Calu3 (cell line): Measurements from ENCODE around the gene CDK5RAP2. TPM values are rescaled to one million over a fixed set of nuclear protein-coding genes. Genes with fewer than 3 reads are reported as not detected.

Experiments
- BruUV-seq: library from RNA; stranded (reverse); fragments of 400-500 nt; replicated peaks from 2 replicates; lab custom pipeline; 2021; lab: Mats Ljungman, UMichigan
- CTCF ChIA-PET: fragments of 300-600 bp; sonication (Branson Sonifier 250); formaldehyde crosslinking; loops from one replicate; lab custom pipeline; 2022; ENCODE audit warnings: antibody characterized with exemption; lab: Charles Lee
- DNase-seq: peaks from one replicate; pipeline ENCODE4 v3.0.0; 2022
- H3K27ac Mint-ChIP-seq: one replicate; pipeline ENCODE4 v1.8.0; 2022; ENCODE audit warnings: mixed read lengths; ENCODE audit not compliant: unreplicated experiment
- H3K27me3 Mint-ChIP-seq: one replicate; pipeline ENCODE4 v1.8.0; 2022; ENCODE audit warnings: mixed read lengths; ENCODE audit not compliant: unreplicated experiment
- H3K36me3 Mint-ChIP-seq: one replicate; pipeline ENCODE4 v1.8.0; 2022; ENCODE audit warnings: mild to moderate bottlenecking, moderate library complexity, mixed read lengths; ENCODE audit not compliant: insufficient read depth, unreplicated experiment
- H3K4me1 Mint-ChIP-seq: one replicate; pipeline ENCODE4 v1.8.0; 2022; ENCODE audit warnings: mild to moderate bottlenecking, low read depth, mixed read lengths; ENCODE audit not compliant: unreplicated experiment
- H3K4me3 Mint-ChIP-seq: one replicate; pipeline ENCODE4 v1.8.0; 2022; ENCODE audit warnings: mild to moderate bottlenecking, low read depth, moderate library complexity, mixed read lengths; ENCODE audit not compliant: unreplicated experiment
- H3K9me3 Mint-ChIP-seq: one replicate; pipeline ENCODE4 v1.8.0; 2022; ENCODE audit warnings: low read depth, mixed read lengths; ENCODE audit not compliant: unreplicated experiment
- intact Hi-C: fragments of 100-400 bp; cut with micrococcal nuclease; formaldehyde crosslinking; loops from one replicate; pipeline ENCODE4 v1.10.0; 2022; ENCODE audit not compliant: unreplicated experiment
- total RNA-seq: library from RNA; stranded (reverse); gene quantifications from 2 replicates; pipeline ENCODE4 v1.2.3, GENCODE V29; 2022
- TF ChIP-seq, protein P1 (sequence below): fragments of 200-600 bp; IDR thresholded peaks from one replicate; pipeline ENCODE4 v1.8.0; 2022; ENCODE audit warnings: antibody characterized with exemption; ENCODE audit not compliant: unreplicated experiment

Gene CDK5RAP2
- total RNA-seq, 1 experiment from 2014 or later = 40.7 TPM

DNA sequence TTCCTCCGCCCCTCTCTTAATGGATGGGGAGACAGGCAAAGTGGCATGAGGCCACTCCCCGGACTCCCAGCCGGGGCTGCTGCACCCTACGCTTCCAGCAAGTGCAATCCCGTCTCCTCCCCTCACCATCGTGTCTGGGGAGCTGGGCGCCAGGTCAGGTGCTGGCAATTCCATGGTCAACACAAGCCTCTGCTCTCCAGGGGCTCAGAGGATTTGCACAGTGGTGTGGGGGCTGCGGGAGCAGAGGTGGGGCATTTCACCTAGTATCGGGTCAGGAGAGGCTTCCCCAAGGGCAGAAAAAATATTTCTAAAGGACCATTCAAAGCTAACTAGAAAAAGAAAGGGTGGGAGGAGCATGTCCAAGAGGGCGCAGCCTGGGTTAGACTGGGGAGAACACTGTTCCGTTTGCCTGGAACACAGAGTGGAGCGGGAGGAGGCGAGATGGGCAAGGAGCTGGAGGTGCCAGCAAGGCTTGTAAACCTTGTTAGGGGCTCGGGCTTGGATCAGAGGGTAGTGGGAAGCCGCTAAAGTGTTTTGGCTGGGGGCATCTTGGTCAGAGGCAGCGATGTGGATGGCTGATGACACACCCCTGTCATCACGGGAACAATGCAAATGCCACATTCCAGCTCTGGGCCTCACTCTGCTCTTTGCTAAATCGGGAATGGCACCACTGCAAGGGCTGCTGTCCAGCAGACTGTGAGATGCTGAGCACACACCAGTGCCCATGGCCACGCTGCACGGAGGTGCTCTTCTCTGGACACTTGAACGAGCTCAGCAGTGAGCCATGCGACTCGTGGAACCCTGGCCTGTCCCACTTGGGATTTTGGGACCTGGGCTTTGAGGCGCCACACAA lies 191.7 kb downstream of the CDK5RAP2 start:
- CTCF ChIA-PET = no interaction called here
- intact Hi-C loops = no loop called here
- H3K27ac Mint-ChIP-seq = no peak overlapping the region
- H3K4me1 Mint-ChIP-seq = no peaks in the 10 kb centered on the region
- TF ChIP-seq, protein P1, sequence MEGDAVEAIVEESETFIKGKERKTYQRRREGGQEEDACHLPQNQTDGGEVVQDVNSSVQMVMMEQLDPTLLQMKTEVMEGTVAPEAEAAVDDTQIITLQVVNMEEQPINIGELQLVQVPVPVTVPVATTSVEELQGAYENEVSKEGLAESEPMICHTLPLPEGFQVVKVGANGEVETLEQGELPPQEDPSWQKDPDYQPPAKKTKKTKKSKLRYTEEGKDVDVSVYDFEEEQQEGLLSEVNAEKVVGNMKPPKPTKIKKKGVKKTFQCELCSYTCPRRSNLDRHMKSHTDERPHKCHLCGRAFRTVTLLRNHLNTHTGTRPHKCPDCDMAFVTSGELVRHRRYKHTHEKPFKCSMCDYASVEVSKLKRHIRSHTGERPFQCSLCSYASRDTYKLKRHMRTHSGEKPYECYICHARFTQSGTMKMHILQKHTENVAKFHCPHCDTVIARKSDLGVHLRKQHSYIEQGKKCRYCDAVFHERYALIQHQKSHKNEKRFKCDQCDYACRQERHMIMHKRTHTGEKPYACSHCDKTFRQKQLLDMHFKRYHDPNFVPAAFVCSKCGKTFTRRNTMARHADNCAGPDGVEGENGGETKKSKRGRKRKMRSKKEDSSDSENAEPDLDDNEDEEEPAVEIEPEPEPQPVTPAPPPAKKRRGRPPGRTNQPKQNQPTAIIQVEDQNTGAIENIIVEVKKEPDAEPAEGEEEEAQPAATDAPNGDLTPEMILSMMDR = no peak
- DNase-seq = no peak
- no peaks in the 10 kb centered on the region for H3K36me3 Mint-ChIP-seq
- no peak overlapping the region for H3K4me3 Mint-ChIP-seq
- no peaks in the 10 kb centered on the region for H3K27me3 Mint-ChIP-seq
- no peaks in the 10 kb centered on the region for H3K9me3 Mint-ChIP-seq
- no TSS peak for BruUV-seq

DNA sequence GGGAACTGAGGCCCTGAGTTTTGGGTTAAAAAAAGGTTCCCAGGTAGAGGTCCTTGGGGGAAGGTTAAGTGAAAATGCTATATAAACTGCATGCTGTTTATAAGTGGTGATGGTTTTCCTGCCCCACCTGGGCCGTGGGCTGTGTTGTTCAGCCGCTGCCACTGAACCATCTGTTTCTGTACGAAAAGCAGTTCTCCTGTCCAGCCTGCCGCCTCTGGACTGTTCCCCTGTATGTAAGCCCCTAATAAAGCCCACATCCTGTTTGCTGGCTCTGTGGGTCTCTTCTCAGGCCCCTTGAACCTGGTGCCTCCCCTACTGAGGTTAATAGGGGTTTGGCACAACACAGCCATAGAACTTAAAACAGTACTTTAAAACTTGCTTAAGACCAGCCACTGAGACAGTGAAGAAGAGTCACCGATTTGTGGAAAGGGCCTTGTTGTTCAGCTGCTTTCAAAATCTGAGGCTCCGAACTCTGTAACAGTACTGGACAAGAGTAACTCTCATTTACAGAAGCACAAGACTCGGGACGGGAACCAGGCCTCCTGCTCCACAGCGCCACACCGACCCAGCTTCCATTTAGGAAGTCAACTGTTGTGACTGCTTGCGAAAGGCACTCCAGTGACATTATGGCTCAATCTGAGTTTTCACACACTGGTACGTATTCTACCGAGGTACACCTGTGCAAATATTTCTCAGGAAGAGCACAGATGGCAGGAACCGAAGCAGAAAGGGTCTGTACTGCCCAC lies 192.5 kb downstream of the CDK5RAP2 start:
- Mint-ChIP-seq H3K4me3 (no peak overlapping the region), H3K27me3 (no peaks in the 10 kb centered on the region), H3K9me3 (no peaks in the 10 kb centered on the region), H3K36me3 (no peaks in the 10 kb centered on the region), H3K27ac (no peak overlapping the region), H3K4me1 (no peaks in the 10 kb centered on the region)
- TF ChIP-seq, protein P1 = no peak
- DNase-seq = no peak
- CTCF ChIA-PET = no interaction called here
- no TSS peak for BruUV-seq
- intact Hi-C loops = no loop called here

DNA sequence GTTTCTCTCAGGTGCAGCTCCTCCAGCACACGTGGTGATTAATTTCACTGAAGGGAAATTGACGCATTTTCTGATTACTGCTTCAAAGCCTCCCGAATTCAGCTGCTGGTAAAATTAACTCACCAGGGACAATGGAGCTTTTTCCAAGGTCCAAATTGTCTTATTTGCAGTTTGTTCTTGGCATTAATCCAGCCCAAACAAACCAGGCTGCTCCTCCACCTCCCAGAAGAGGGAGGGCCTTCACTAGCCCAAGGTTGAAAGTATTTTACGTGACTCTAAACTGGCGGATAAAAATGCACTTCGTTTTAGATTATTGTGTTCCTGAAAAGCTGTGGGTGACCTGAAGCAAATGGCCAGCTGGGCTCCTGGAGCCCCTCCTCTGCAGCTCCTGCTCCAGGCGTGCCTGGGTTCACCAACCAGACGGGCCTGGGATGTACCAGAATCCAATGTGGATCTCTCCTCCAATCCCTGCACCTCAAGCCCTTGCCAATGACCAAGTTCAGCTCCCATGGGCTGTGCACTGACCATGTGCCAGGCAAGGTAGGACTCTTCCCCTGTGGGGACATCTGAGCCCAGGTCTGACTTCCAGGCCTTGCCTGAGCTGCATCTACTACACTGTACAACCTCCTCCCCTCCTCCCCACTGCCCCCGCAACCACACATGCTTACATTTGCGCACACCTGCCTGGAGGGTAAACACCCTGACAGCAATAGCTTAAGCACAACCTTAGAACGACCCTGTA lies 193.4 kb downstream of the CDK5RAP2 start:
- CTCF ChIA-PET = no interaction called here
- DNase-seq = no peak

More for the DNA sequence above, 193.4 kb downstream of the CDK5RAP2 start:
- TF ChIP-seq, protein P1 = no peak
- H3K27ac Mint-ChIP-seq = no peak overlapping the region
- no TSS peak for BruUV-seq
- no peaks in the 10 kb centered on the region for H3K36me3 Mint-ChIP-seq
- intact Hi-C loops = no loop called here
- no peaks in the 10 kb centered on the region for H3K27me3 Mint-ChIP-seq
- H3K4me1 Mint-ChIP-seq = no peaks in the 10 kb centered on the region
- H3K9me3 Mint-ChIP-seq = no peaks in the 10 kb centered on the region
- H3K4me3 Mint-ChIP-seq = no peak overlapping the region
